NK-92 treated with Interleukin-12 subunit alpha and Interleukin-12 subunit beta, amount 100 ng/mL, for 24 hours (cell line): ENCODE results near the gene ELOVL7.
"Not testable (repeated sequence)": the region's sequence is repeated elsewhere in the genome, so short reads cannot be mapped to it uniquely, and the experiment has no call there.

Experiments used
- DNase-seq: peaks from one replicate; lab custom pipeline; 2025; lab: John Stamatoyannopoulos, UW

ELOVL7 gene

GRCh38 chr5:60843936-60844905, at the start of gene ELOVL7:
Gene ELOVL7, minus strand, starts transcription at chr5:60844269. Its CDS starts 56,872 bp downstream, at chr5:60787397.
- DNase-seq, result no peak

- DNase-seq, result no peak
Measured at GRCh38 chr5:60893521-60893920, 49.5 kb upstream of the ELOVL7 start.

- DNase-seq, result no peak
Measured at GRCh38 chr5:60891667-60892066, 47.6 kb upstream of the ELOVL7 start.

- DNase-seq, result no peak
Measured at GRCh38 chr5:60888359-60889061, 44.4 kb upstream of the ELOVL7 start.

GRCh38 chr5:60887746-60888145, 43.7 kb upstream of the ELOVL7 start:
- no peak for DNase-seq

GRCh38 chr5:60887096-60887495, 43.0 kb upstream of the ELOVL7 start:
- DNase-seq, result no peak

- no peak for DNase-seq
Measured at GRCh38 chr5:60886158-60886557, 42.1 kb upstream of the ELOVL7 start.

GRCh38 chr5:60883229-60883628, 39.2 kb upstream of the ELOVL7 start:
- DNase-seq, result no peak

GRCh38 chr5:60872892-60873291, 28.8 kb upstream of the ELOVL7 start:
- no peak for DNase-seq

- DNase-seq, result no peak
Measured at GRCh38 chr5:60870857-60871256, 26.8 kb upstream of the ELOVL7 start.

GRCh38 chr5:60860572-60860971, 16.5 kb upstream of the ELOVL7 start:
- DNase-seq, result not testable (repeated sequence)

- DNase-seq, result no peak
Measured at GRCh38 chr5:60856066-60856465, 12.0 kb upstream of the ELOVL7 start.

- no peak for DNase-seq
Measured at GRCh38 chr5:60852940-60853339, 8.9 kb upstream of the ELOVL7 start.

GRCh38 chr5:60852317-60852716, 8.2 kb upstream of the ELOVL7 start:
- DNase-seq, result no peak

GRCh38 chr5:60851626-60852025, 7.6 kb upstream of the ELOVL7 start:
- no peak for DNase-seq

- no peak for DNase-seq
Measured at GRCh38 chr5:60846298-60846697, 2.2 kb upstream of the ELOVL7 start.

GRCh38 chr5:60843386-60843935, 608 bp downstream of the ELOVL7 start:
- DNase-seq, result no peak

GRCh38 chr5:60842871-60843385, 1.1 kb downstream of the ELOVL7 start:
- DNase-seq, result no peak

- DNase-seq, result no peak
Measured at GRCh38 chr5:60841361-60841760, 2.7 kb downstream of the ELOVL7 start.

- no peak for DNase-seq
Measured at GRCh38 chr5:60836131-60836530, 7.9 kb downstream of the ELOVL7 start.

GRCh38 chr5:60835554-60835953, 8.5 kb downstream of the ELOVL7 start:
- no peak for DNase-seq

GRCh38 chr5:60833520-60833919, 10.5 kb downstream of the ELOVL7 start:
- DNase-seq, result no peak
